NT2/D1 (cell line): ENCODE measurements around the gene PRKN.

Source experiments
- DNase-seq: peaks from one replicate; pipeline ENCODE4 v3.0.0-alpha.2; 2011; ENCODE audit warnings: low read depth, low spot score
- H3K27me3 ChIP-seq: 2 replicates; pipeline ENCODE4 v1.6.0; 2011; ENCODE audit warnings: mild to moderate bottlenecking; ENCODE audit not compliant: insufficient read length, insufficient read depth
- H3K36me3 ChIP-seq: 2 replicates; pipeline ENCODE4 v1.6.1; 2011; ENCODE audit warnings: mild to moderate bottlenecking, low read length, mixed read lengths; ENCODE audit not compliant: insufficient read depth, insufficient read length
- H3K4me1 ChIP-seq: 2 replicates; pipeline ENCODE4 v1.5.1; 2011; ENCODE audit not compliant: insufficient read depth, insufficient read length
- H3K4me3 ChIP-seq: 2 replicates; pipeline ENCODE4 v1.5.1; 2011; ENCODE audit warnings: low read depth; ENCODE audit not compliant: insufficient read length
- H3K9ac ChIP-seq: 2 replicates; pipeline ENCODE4 v1.6.0; 2011; ENCODE audit warnings: low read depth; ENCODE audit not compliant: insufficient read length
- H3K9me3 ChIP-seq: 2 replicates; pipeline ENCODE4 v1.5.1; 2011; ENCODE audit warnings: mild to moderate bottlenecking, low read length; ENCODE audit not compliant: insufficient read depth
- SUZ12 ChIP-seq: IDR thresholded peaks from 2 replicates; pipeline ENCODE4 v1.6.1; 2011; ENCODE audit not compliant: insufficient read length, insufficient read depth; ENCODE audit errors: extremely low read depth
- YY1 ChIP-seq: IDR thresholded peaks from 2 replicates; pipeline ENCODE4 v1.6.1; 2011; ENCODE audit not compliant: insufficient read length, insufficient read depth
- ZNF274 ChIP-seq: IDR thresholded peaks from 2 replicates; pipeline ENCODE4 v1.6.1; 2011; ENCODE audit warnings: mild to moderate bottlenecking, low read depth, low read length

PRKN gene

GRCh38 chr6:162226803-162227202 lies 500.8 kb downstream of the PRKN start:
- Histone ChIP-seq H3K36me3 (no peaks in the 10 kb centered on the region), H3K9ac (no peak overlapping the region), H3K4me3 (no peak overlapping the region), H3K9me3 (no peaks in the 10 kb centered on the region), H3K27me3 (no peaks in the 10 kb centered on the region), H3K4me1 (no peaks in the 10 kb centered on the region)
- no peak for TF ChIP-seq YY1
- no peak for TF ChIP-seq SUZ12
- TF ChIP-seq ZNF274, result no peak
- DNase-seq, result no peak

- no peaks in the 10 kb centered on the region for H3K9me3 ChIP-seq
- no peak overlapping the region for H3K4me3 ChIP-seq
- H3K27me3 ChIP-seq, result no peaks in the 10 kb centered on the region
- no peak for TF ChIP-seq ZNF274
- no peak for TF ChIP-seq SUZ12
- TF ChIP-seq YY1, result no peak
- no peaks in the 10 kb centered on the region for H3K36me3 ChIP-seq
- no peak overlapping the region for H3K9ac ChIP-seq
- peaks cover 3% of the 10 kb centered on the region for H3K4me1 ChIP-seq
- no peak for DNase-seq
Observed at GRCh38 chr6:162222521-162222920, 505.0 kb downstream of the PRKN start.

GRCh38 chr6:162220876-162221275 lies 506.7 kb downstream of the PRKN start:
- Histone ChIP-seq H3K4me3 (no peak overlapping the region), H3K27me3 (no peaks in the 10 kb centered on the region), H3K9me3 (no peaks in the 10 kb centered on the region), H3K36me3 (no peaks in the 10 kb centered on the region), H3K4me1 (peaks cover 3% of the 10 kb centered on the region), H3K9ac (no peak overlapping the region)
- TF ChIP-seq YY1 (no peak), SUZ12 (no peak), ZNF274 (no peak)
- DNase-seq, result no peak

GRCh38 chr6:162219266-162219665 lies 508.3 kb downstream of the PRKN start:
- Histone ChIP-seq H3K4me1 (peaks cover 3% of the 10 kb centered on the region), H3K4me3 (no peak overlapping the region), H3K9ac (no peak overlapping the region), H3K9me3 (no peaks in the 10 kb centered on the region), H3K36me3 (no peaks in the 10 kb centered on the region), H3K27me3 (no peaks in the 10 kb centered on the region)
- no peak for TF ChIP-seq ZNF274
- no peak for TF ChIP-seq YY1
- TF ChIP-seq SUZ12, result no peak
- no peak for DNase-seq

- Histone ChIP-seq H3K4me3 (no peak overlapping the region), H3K9ac (no peak overlapping the region), H3K27me3 (no peaks in the 10 kb centered on the region), H3K36me3 (no peaks in the 10 kb centered on the region), H3K9me3 (no peaks in the 10 kb centered on the region), H3K4me1 (peaks cover 3% of the 10 kb centered on the region)
- TF ChIP-seq YY1, result no peak
- no peak for TF ChIP-seq SUZ12
- no peak for DNase-seq
Observed at GRCh38 chr6:162217811-162218493, 509.6 kb downstream of the PRKN start.

GRCh38 chr6:162217058-162217457 lies 510.5 kb downstream of the PRKN start:
- no peak for TF ChIP-seq YY1
- no peaks in the 10 kb centered on the region for H3K27me3 ChIP-seq
- H3K9me3 ChIP-seq, result no peaks in the 10 kb centered on the region
- H3K9ac ChIP-seq, result no peak overlapping the region
- H3K4me3 ChIP-seq, result no peak overlapping the region
- H3K36me3 ChIP-seq, result no peaks in the 10 kb centered on the region
- H3K4me1 ChIP-seq, result peaks cover 3% of the 10 kb centered on the region
- no peak for DNase-seq

- Histone ChIP-seq H3K4me3 (no peak overlapping the region), H3K9me3 (no peaks in the 10 kb centered on the region), H3K9ac (no peak overlapping the region), H3K4me1 (no peaks in the 10 kb centered on the region), H3K27me3 (no peaks in the 10 kb centered on the region), H3K36me3 (no peaks in the 10 kb centered on the region)
- DNase-seq, result no peak
- TF ChIP-seq ZNF274, result no peak
- TF ChIP-seq YY1, result no peak
- TF ChIP-seq SUZ12, result no peak
Observed at GRCh38 chr6:162211777-162212176, 515.8 kb downstream of the PRKN start.

GRCh38 chr6:162211022-162211421 lies 516.5 kb downstream of the PRKN start:
- H3K9ac ChIP-seq, result no peak overlapping the region
- no peaks in the 10 kb centered on the region for H3K27me3 ChIP-seq
- TF ChIP-seq SUZ12, result no peak
- TF ChIP-seq YY1, result no peak
- no peak for TF ChIP-seq ZNF274
- H3K4me3 ChIP-seq, result no peak overlapping the region
- no peaks in the 10 kb centered on the region for H3K9me3 ChIP-seq
- H3K36me3 ChIP-seq, result no peaks in the 10 kb centered on the region
- no peak for DNase-seq
- H3K4me1 ChIP-seq, result no peaks in the 10 kb centered on the region
